Epithelial cell of esophagus (primary cell): ENCODE measurements around the gene XPNPEP3.

Source experiments
- DNase-seq: peaks from one replicate; pipeline ENCODE4 v3.0.0; 2010; ENCODE audit warnings: low read depth
- H3K4me3 ChIP-seq: 2 replicates; pipeline ENCODE4 v1.5.1; 2011; ENCODE audit warnings: mild to moderate bottlenecking, low read length, control low read depth
- TF ChIP-seq, protein P1 (sequence below): IDR thresholded peaks from 2 replicates; pipeline ENCODE4 v1.5.1; 2011; ENCODE audit warnings: low read depth, mild to moderate bottlenecking, low read length, control low read depth, inconsistent platforms; ENCODE audit not compliant: insufficient read depth; ENCODE audit errors: missing control alignments

The XPNPEP3 gene

DNA sequence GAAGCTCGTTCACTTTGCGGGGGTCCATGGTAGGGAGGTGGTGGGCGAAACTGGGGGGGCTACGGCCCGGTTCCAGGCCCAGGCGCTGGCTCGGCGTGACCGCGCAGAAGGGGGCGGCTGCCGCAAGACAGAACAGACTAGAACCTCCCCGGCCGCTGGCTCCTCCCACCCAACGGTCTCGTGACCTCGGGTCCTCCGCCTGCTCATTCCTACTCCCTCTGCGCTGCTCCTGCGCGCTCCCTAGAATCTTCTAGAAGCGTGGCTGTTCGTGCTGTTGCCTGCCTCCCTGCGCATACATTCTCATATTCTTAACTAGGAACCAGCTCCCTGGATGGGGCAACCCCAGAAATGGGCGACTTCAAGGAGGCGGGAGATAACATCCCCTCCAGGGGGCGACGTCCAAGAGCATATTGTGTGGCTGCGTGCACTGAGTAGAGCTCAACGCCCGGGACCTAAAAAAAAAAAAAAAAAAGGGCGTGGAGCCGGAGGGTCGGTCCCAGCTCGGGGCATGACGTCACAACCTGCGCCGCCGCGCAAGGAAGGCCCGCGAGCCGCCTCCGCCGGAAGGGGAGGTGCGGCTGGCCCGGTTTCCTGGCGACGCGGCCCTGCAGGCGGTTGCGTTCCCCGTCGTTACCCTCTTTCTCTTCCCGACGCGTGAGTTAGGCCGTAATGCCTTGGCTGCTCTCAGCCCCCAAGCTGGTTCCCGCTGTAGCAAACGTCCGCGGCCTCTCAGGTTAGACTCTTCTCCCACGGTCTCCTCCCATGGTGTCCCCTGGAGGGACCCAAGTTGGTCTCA, at the start of gene XPNPEP3, which contains the start of gene ST13:
Gene XPNPEP3, plus strand, starts transcription at position 636 of the 796 bp plus-strand sequence. Its CDS starts 34 bp downstream, at position 670.
Gene ST13, minus strand, starts transcription at position 127 of the 796 bp plus-strand sequence. Its CDS starts 99 bp downstream, at position 28.
- peak within 1 kb of the TSS; percentile 96 for H3K4me3 ChIP-seq
- DNase-seq: peak; percentile 96
- TF ChIP-seq, protein P1, sequence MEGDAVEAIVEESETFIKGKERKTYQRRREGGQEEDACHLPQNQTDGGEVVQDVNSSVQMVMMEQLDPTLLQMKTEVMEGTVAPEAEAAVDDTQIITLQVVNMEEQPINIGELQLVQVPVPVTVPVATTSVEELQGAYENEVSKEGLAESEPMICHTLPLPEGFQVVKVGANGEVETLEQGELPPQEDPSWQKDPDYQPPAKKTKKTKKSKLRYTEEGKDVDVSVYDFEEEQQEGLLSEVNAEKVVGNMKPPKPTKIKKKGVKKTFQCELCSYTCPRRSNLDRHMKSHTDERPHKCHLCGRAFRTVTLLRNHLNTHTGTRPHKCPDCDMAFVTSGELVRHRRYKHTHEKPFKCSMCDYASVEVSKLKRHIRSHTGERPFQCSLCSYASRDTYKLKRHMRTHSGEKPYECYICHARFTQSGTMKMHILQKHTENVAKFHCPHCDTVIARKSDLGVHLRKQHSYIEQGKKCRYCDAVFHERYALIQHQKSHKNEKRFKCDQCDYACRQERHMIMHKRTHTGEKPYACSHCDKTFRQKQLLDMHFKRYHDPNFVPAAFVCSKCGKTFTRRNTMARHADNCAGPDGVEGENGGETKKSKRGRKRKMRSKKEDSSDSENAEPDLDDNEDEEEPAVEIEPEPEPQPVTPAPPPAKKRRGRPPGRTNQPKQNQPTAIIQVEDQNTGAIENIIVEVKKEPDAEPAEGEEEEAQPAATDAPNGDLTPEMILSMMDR: peak; percentile 10

DNA sequence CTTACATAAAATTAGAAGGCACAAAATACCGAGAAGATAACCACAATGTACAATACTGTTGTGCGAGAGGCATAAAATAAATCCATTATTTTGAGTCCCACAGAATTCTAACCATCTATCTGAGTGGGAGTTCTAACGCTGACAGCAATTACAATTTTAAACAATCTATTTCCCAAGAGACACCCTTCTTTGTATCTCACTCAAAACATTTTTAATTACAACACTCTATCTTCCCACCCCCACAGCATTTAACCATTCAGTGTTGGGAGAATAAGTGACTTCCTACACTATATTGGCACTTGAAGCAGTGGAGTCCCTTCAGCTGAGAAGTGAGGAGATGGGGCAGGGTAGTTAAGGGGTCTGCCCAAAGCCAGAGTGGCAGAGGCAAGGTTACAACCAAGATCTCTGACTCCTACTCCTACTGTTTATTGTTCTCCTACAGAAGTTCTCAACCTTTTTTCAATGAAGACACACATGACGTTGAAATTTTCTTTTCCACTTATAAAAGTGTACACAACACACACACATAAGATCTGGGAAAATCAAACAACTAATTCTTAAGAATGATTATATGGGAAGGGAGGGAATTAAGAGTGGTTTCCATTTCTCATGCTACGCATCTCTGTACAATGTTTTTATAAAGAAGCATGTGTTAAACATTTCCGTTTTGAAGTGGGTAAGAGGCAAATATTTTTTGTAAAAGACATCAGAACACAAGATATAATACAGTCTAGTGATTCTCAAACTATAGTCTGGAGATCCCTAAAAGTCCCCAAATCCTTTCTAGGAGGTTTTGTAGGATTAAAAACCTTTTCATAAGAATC, 48.7 kb upstream of the XPNPEP3 start:
- DNase-seq: no peak
- TF ChIP-seq, protein P1: no peak

DNA sequence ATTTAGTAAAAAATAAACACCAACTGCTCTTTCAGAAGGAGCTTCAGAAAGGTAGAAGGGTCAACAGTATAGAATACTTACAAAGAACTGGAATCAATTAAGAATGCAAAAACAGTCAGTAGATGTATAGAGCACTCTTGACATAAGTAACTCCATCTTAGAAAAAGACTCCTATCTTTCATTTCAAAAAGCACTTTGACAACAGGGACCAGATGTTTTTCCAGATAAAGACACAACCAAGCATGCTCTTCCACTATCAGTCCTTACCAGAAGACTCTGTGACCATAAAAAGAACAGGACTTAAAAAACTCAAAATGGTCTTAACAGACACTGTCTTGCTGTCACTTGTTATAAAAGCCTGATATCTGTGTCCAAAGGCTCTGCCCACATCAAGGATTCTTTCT, 43.0 kb upstream of the XPNPEP3 start:
- TF ChIP-seq, protein P1: no peak
- no peak overlapping the region for H3K4me3 ChIP-seq
- no peak for DNase-seq

More for the DNA sequence above, 48.7 kb upstream of the XPNPEP3 start:
- H3K4me3 ChIP-seq: no peak overlapping the region

DNA sequence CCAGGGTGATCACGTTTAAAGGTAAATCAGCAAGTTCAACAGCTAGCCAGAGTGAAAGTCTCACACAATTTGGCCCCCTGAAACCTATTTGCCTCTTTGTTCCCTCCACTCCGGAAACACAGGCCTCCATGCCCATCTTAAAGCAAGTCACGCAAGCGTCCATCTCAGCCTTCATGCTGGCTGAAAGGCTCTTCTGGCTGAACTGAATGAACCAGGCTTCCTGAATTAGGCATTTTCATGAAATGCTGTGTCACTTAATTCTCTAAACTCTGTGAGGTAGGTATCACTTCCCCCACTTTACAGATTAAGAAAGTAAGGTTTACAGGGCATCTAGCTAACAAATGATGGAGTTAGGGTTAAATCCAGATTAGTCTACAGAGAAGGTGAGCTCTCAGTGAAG, 39.2 kb upstream of the XPNPEP3 start:
- no peak overlapping the region for H3K4me3 ChIP-seq
- TF ChIP-seq, protein P1: no peak
- DNase-seq: no peak

DNA sequence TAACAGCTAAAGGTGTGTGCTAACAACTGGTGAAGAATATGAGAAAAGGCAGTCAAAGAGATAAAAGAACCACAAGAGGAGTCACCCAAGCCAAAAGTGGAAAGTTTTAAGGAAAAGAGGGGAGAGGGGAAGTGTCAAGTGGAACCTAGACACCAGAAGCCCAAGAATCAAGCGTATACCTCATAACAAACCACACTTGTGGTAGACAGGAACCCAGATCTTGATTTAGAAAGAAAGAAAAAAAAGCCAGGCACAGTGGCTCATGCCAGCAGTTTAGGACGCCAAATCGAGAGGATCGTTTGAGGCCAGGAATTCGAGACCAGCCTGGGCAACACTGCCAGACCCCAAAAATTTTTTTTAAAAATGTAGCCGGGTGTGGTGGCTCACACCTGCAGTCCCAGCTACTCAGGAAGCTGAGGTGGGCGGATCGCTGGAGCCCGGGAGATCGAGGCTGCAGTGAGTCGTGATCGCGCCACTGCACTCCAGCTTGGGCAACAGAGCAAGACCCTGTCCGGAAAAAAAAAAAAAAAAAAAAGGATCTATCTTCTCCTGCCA, 38.7 kb upstream of the XPNPEP3 start:
- DNase-seq: no peak
- TF ChIP-seq, protein P1: no peak
- peak overlapping the region; percentile 94 for H3K4me3 ChIP-seq

DNA sequence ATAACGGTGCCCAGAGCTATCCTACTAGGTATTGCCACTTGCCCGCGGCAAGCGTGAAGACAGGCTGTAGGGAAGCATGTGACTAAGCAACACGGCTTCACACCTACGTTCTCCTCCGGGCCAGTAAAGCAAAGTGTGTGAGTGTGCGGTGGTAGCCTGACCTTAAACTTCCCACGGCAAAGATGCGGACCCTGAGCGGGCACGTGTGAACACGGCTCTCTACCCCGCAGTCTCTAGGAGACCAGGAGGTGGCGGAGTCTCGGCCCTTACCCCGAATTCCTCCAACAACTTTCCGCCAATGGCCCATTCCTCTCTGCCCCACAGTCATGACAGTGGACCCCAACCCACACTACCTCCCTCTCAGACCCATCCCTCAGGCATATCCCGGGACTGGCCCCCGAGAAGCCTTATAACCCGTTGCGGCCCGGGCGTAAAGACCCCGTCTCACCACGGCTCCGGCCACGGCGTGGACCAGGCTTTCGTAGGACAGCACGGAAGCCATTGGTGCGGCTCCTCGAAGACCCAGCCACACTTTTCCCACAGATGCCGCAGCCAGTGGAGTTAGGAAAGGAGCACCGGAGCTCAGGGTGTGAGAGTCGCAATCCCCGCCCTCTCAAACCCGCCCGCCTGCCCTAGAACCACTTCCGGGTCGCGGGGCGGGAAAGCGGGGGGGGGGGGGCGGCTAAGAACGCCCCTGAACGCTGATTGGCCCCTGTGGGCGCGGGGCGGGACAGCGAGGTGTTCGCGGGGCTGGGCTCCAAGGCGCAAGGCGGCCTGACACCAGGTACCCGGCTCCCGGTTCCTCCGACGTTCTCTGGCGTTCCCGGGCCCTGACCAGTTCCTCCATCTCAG, 38.0 kb upstream of the XPNPEP3 start, which contains the start of gene SLC25A17:
Gene SLC25A17, minus strand, starts transcription at position 600 of the 852 bp plus-strand sequence. Its CDS starts 98 bp downstream, at position 502.
- peak; percentile 93 for DNase-seq
- TF ChIP-seq, protein P1: peak; percentile 38
- peak within 1 kb of the TSS; percentile 94 for H3K4me3 ChIP-seq
